Liver (tissue), 3 donors: ENCODE measurements around the gene SPTSSA.

Experiments
- CTCF ChIP-seq: fragments of 150-350 bp; IDR thresholded peaks from 2 replicates; pipeline ENCODE4 v1.5.1; 2017; ENCODE audit warnings: improper control_type of control experiment, low read depth, low read length; ENCODE audit not compliant: missing input control
- HNF4A ChIP-seq, 2 donors: conservative IDR thresholded peaks; 2 replicates each; pipeline ENCODE4 v1.6.1; 2016; ENCODE audit warnings: antibody characterized with exemption in 2 of 2, mild to moderate bottlenecking in 2 of 2
- donor health status: healthy.
- donor health status: healthy.

- TF ChIP-seq CTCF (no peak), HNF4A (conservative IDR thresholded peaks at IDR 0.05) (no peak)
Measured at GRCh38 chr14:34501004-34501580, 39.1 kb upstream of the SPTSSA start.
